Myocyte (in vitro differentiated cells): ENCODE results near the gene CELSR1. TPM values are rescaled to one million over a fixed set of nuclear protein-coding genes. Genes with fewer than 3 reads are reported as not detected.
"Not testable (repeated sequence)": the region's sequence is repeated elsewhere in the genome, so short reads cannot be mapped to it uniquely, and the experiment has no call there.

Experiments
- DNase-seq: peaks from one replicate; pipeline ENCODE4 v3.0.0-alpha.2; 2012; ENCODE audit warnings: low read depth
- total RNA-seq: library from RNA; depleted of rRNA; stranded (reverse); fragments of >200 nt; gene quantifications from 2 replicates; pipeline ENCODE4 v1.2.3, GENCODE V29; 2014

Gene CELSR1
- total RNA-seq, 1 donor from 2014 or later = 1.3 TPM

GRCh38 chr22:46483353-46483752 lies 54.1 kb downstream of the CELSR1 start:
- DNase-seq = no peak

DNA sequence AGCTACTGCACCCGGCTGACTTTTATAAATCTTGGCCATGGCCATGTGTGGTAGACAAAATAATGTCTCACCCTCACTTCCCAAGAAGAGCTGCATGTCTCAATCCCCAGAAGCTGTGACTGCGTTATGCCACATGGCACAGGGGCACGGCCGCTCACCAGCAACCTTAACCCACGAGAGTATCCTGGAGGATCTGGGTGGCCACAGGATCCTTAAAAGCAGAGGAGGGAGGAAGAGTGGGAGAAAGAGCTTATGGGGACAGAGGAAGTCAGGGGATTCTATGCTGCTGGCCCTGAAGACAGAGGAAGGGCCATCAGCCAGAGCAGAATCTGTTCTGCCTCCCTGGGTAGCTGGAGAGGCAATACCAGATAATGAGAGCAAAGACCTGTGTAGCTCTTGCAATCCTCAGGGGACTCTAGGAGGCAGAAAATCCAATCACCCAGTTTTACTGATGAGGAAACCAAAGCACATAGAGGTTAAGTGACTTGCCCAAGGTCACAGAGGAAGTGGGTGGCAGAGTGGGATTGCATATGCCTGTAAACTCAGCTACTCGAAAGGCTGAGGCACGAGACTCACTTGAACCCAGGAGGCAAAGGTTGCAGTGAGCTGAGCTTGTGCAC lies 55.3 kb downstream of the CELSR1 start:
- DNase-seq = no peak

DNA sequence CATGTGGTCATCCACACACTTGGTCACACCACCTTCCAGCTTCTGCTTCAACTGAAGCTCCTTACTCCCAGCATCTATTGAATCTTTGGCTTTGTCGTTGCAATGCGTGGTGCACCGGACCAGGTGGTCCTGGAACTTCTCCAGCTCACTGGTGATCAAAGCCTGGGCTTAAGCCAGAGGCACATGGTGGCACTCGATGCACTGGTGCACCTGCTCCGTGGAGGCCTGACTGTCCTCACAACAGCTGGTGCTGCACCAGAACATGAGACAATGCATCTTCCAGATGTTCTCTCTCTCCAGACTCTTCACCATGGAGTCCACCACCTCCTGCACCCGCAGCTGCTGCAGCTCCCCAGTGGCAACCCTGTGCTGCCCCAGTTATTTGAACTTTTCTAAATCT lies 56.0 kb downstream of the CELSR1 start:
- no peak for DNase-seq

DNA sequence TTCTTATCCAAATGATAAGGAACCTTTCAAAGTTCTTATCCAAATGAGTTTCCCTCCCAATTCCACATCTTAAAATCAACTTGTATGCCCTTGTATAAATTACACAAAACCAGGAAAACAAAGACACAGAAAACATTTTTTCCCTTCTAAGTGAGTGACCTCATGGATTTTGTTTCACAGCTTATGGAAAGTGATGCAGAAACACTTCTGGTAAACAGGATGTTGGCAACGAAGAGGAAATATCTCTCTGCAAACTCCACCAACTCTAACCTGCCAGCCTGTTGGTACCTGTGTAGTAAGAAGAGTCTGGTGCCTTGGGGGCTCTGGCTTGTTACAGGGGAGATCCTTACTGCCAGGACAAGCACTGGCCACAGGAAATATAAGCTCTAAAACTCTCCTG lies 57.0 kb downstream of the CELSR1 start:
- no peak for DNase-seq

GRCh38 chr22:46479046-46479445 lies 58.4 kb downstream of the CELSR1 start:
- no peak for DNase-seq

DNA sequence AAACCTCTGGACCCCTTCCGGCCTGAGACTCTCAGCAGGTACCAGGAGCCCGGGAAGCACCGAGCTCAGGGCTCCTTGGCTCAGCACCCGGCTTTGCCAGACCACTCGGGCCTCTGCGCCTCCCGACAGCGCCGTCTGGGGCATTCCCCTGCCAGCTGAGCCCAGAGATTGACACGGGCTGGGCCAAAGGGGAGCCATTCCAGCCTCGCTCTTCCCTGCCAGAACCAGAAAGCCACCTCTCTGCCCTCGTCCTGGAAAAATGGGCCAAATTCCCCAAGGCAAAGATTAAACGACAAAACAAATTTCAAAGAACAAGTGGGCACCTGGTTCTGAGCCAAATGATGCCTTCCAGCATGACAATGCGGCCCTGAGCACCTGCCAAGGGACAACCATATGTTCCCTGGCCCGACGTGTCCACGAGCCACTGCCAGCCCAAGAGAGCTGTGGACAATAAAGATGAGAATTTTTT lies 59.3 kb downstream of the CELSR1 start:
- no peak for DNase-seq

- no peak for DNase-seq
Observed at GRCh38 chr22:46476547-46476941, 60.9 kb downstream of the CELSR1 start.

GRCh38 chr22:46473896-46474557 lies 63.4 kb downstream of the CELSR1 start:
- DNase-seq = no peak

- no peak for DNase-seq
Observed at GRCh38 chr22:46473021-46473779, 64.2 kb downstream of the CELSR1 start.

DNA sequence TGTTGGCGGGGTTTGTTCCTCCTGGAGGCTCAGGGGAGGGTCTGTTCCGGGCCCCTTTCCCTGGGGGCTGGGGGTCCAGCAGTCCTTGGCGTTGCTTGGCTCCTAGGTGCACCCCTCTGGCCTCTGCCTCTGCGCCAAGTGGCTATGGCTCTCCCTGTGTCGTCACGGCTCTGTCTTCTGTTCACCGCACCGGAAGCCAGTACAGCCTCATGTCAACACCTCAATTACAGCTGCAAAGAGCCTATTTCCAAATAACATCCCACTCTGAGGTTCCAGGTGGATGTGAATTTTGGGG lies 64.8 kb downstream of the CELSR1 start:
- no peak for DNase-seq

- DNase-seq = peak; percentile 40
Observed at GRCh38 chr22:46471901-46472721, 65.3 kb downstream of the CELSR1 start.

GRCh38 chr22:46471330-46471729 lies 66.1 kb downstream of the CELSR1 start:
- not testable (repeated sequence) for DNase-seq

GRCh38 chr22:46469711-46470110 lies 67.7 kb downstream of the CELSR1 start:
- no peak for DNase-seq

- DNase-seq = no peak
Observed at GRCh38 chr22:46467006-46467405, 70.4 kb downstream of the CELSR1 start.

DNA sequence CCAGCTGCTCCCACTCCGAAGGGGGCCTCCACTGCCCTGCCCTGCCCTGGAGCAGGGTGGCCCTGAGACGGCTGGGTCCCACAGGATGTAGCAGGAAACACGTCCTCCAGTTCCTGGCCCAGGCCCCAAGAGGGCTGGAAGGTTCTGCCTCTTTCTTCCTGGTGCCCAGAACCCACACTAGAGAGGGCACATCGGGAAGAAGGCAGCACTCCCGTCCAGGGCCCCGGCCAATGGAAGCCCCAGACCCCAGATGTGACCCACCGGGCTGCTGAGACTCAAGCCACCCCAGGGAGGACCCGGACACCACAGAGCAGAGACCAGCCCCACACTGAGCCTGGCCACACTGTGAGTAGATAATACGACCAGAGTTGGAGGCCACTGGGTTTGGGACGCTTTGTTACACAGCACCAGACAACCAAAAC lies 71.2 kb downstream of the CELSR1 start:
- no peak for DNase-seq

DNA sequence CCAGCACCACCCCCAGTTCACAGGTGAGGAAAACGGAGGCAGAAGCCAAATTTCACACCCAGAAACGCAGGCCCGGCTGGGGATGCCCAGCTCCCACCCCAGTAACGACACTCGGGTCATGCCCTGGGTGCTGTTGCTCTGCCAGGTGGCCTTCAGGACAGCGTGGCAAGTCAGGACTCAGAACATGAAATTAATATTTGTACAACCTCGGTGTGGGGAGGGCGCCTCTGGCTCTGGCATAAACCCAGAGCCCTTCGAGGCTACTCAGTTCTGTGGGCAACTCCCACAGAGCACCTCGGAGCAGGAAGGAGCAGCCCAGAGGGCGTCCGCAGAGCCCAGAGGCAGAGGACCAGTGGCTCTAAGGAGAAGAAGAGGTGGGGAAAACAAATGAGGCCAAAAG lies 71.6 kb downstream of the CELSR1 start:
- no peak for DNase-seq

DNA sequence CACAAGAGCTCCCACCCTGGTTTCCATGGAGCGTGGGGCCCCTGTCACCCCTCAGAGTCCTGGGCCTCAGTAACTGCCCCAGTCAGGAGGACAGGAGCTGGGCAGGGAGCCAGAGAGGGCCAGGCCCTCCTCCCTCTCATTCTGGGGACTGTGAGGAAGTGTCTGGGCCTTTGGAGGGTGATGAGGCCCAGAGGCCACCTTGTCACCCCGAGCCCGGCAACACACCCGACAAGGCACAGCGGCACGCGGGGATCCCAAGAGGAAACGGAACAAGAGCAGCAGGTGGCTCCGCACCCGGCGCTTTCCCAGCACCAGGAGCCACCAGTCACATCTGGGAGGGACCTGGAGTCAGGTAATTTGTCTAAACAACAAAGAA lies 72.1 kb downstream of the CELSR1 start:
- DNase-seq = no peak

DNA sequence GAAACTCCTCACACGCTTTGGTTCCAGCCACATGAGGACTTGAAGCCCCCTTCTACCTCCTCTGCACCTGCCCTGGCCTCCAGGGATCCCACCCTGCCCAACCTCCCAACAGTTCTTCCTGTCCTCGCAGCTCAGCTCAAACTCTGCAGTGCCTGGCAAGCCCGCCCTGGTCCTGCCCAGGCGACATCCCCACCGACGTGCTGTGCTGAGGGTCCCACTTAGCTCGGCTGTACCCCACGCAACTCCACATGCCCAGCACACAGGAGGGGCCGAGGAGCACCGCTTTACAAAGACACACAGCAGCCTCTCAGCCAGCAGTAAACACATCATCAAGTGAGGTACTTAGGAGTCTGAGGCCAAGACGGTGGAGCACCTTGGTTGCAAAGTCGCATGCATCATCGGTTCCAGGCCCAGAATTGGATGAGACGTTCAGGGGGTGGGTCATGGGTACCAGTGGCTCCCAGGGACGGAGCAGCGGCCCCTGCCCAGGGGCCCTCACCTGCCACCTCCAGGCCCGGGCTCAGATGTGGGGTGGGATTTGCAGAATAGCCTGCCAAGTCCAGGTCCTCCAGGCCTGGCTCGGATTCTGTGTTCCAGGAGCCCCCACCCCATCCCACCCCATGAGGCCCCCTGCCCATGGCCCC lies 72.6 kb downstream of the CELSR1 start:
- no peak for DNase-seq

DNA sequence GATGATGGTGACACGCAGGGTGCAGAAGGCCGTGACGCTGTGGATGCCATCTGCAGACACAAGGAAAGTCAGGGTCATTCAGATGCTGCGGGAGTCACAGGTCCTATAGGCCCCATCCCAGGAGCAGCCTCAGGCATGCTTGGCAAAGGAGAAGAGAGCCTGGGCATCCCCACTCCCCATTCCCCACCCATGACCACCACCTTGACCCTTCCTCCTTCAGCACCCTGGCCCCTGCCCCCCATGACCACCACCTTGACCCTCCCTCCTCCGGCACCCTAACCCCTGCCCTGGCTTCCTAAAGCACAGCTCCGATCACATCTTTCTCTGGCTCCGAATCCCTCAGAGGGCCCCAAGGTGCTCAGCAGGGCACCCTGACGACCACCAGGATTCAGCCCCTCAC lies 73.1 kb downstream of the CELSR1 start:
- no peak for DNase-seq

- DNase-seq = no peak
Observed at GRCh38 chr22:46463435-46464227, 73.8 kb downstream of the CELSR1 start.
